SK-N-SH treated with all-trans-retinoic acid at 6 μM for 48 hours (cell line): ENCODE measurements around the gene FBXW10.
"Not testable (repeated sequence)": the region's sequence is repeated elsewhere in the genome, so short reads cannot be mapped to it uniquely, and the experiment has no call there.

Experiments
- ARNTL ChIP-seq: fragments of 450-650 bp; formaldehyde crosslinking; IDR thresholded peaks from 2 replicates; pipeline ENCODE4 v1.5.0; 2020; ENCODE audit warnings: low read depth, mild to moderate bottlenecking, moderate library complexity, borderline replicate concordance
- ZFP30 ChIP-seq: fragments of 450-650 bp; formaldehyde crosslinking; IDR thresholded peaks from 2 replicates; pipeline ENCODE4 v1.5.0; 2022; ENCODE audit warnings: mild to moderate bottlenecking, moderate library complexity

DNA sequence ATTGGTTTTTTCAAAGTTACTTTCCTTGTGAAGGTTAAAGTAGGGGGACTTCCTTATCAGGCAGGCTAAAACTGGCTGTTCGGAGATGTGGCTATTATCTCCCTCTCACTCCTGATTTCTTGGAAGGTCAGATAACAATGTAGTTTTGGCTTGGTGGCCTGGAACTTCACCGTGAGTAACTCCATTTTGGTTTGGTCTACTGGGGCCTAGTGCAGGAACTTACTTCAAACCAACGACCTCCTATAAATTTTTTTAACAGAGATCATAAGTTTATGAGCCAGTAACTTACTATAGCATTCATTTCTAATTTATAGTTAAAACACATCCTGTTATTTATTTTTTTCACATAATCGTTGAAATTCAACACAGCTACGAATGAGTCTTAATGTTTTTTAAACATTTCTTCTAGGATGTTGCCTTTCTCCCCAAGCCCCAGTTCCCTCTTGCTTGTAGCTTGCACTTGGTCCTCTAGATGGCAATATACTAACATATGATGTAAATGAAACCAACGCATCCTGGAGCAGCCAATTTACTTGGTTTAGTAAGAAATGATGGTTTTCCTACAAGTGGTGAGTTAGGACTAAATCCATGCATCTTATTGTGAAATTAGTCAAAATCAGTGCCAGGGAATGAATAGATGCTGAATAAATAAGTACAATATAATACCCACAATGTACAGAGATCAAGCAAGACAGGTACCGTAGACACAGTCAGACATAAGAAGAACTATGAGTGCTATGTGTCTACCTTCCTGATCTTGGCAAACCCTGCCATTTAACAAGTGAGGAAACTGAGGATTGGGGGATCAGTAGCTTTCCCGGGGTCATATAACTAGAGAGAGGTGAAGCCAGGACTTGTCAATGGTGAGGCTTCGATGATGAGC lies 72.9 kb downstream of the FBXW10 start:
- TF ChIP-seq ARNTL (CRISPR knock-in tag); ZFP30: not testable (repeated sequence)
